ENCODE measurements around the gene OVOL1. TPM values are rescaled to one million over a fixed set of nuclear protein-coding genes. Genes with fewer than 3 reads are reported as not detected.

Gene OVOL1
- total and polyA plus RNA-seq, 4 donors, result 0.05 TPM; not detected in 3

DNA sequence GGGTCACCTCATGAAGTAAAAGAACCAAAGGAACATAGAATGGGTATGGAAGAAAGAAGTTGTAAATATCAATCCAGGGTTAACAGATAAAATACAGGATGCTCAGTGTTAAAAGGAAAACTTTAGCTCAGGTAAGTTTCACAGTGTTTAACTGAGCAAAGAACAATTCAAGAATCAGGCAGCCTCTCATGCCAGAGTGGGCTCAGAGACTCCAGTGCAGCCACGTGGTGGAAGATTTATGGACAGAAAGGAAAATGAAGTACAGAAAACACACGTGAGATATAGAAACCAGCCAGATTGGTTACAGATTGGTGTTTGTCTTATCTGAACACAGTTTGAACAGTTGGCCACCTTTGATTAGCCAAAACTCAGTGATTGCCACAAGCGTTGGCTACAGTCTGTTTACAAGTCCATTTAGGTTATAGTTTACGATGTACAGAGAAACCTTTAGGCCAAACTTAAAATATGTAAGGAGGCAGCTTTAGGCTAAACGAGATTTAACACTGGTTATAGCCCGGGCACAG lies 15.2 kb upstream of the OVOL1 start:
- TF ChIP-seq NR2F2 (IDR thresholded peaks at IDR 0.05), result no peak
- TF ChIP-seq, protein P1, sequence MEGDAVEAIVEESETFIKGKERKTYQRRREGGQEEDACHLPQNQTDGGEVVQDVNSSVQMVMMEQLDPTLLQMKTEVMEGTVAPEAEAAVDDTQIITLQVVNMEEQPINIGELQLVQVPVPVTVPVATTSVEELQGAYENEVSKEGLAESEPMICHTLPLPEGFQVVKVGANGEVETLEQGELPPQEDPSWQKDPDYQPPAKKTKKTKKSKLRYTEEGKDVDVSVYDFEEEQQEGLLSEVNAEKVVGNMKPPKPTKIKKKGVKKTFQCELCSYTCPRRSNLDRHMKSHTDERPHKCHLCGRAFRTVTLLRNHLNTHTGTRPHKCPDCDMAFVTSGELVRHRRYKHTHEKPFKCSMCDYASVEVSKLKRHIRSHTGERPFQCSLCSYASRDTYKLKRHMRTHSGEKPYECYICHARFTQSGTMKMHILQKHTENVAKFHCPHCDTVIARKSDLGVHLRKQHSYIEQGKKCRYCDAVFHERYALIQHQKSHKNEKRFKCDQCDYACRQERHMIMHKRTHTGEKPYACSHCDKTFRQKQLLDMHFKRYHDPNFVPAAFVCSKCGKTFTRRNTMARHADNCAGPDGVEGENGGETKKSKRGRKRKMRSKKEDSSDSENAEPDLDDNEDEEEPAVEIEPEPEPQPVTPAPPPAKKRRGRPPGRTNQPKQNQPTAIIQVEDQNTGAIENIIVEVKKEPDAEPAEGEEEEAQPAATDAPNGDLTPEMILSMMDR (IDR thresholded peaks at IDR 0.05; ENCODE audit: low read depth, low read length, missing input control), result no peak
- TF ChIP-seq, protein P2, sequence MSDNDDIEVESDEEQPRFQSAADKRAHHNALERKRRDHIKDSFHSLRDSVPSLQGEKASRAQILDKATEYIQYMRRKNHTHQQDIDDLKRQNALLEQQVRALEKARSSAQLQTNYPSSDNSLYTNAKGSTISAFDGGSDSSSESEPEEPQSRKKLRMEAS (IDR thresholded peaks at IDR 0.05), result no peak
- TF ChIP-seq, protein P3, sequence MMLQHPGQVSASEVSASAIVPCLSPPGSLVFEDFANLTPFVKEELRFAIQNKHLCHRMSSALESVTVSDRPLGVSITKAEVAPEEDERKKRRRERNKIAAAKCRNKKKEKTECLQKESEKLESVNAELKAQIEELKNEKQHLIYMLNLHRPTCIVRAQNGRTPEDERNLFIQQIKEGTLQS (IDR thresholded peaks at IDR 0.05), result no peak
- Histone ChIP-seq H3K27ac (ENCODE audit: low read depth in 1 of 2, low read length in 2 of 2) (no peak overlapping the region), H3K9ac (ENCODE audit: low read depth in 1 of 2, low read length in 2 of 2) (no peak overlapping the region), H3K4me1 (ENCODE audit: control insufficient read depth in 4 of 4, insufficient read depth in 4 of 4, low read length in 3 of 4) (peaks cover 0 to 5% (median 0%) of the 10 kb centered on the region in 4 donors), H3K4me3 (ENCODE audit: low read depth in 1 of 3, low read length in 3 of 3) (no peak overlapping the region), H3K27me3 (ENCODE audit: control insufficient read depth in 4 of 4, insufficient read depth in 4 of 4, low read length in 3 of 4) (no peaks in the 10 kb centered on the region), H3K9me3 (ENCODE audit: control insufficient read depth in 4 of 4, low read length in 3 of 4) (no peaks in the 10 kb centered on the region), H3K36me3 (ENCODE audit: control insufficient read depth in 4 of 4, insufficient read depth in 3 of 4, low read depth in 1 of 4, low read length in 3 of 4) (no peaks in the 10 kb centered on the region)
- WGBS, result 62% methylated on average over 6 of the region's 6 CpGs
- DNase-seq (ENCODE audit: low spot score), result no peak

DNA sequence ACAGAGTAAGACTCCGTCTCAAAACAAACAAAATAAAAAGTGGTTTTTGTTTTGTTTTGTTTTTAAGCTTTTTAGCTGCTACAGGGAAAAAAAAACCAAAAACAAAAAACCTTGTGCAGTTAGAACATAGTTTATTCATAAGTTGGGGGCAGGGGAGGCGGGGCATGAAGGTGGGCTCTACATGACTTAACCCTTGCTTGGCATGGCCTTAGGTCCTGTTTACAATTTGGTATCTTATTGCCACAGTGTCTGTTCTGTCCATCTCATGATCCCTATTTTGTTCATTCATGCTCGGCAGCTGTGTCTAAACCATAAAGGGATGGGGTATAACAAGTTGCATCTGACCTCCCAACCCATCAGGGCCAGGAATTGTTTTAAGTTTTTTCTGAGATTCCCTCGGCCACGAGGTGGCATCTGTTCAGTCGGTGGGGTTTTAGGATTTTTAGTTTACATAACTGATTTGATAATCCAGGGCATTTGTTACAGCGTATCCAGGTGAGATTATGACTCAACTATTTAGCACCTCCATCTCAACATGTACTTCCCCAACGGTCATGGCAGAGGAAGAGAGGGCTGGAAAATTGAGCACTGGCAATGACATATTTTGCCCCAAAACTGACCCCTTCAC lies 13.0 kb upstream of the OVOL1 start:
- DNase-seq (ENCODE audit: low spot score), result no peak
- Histone ChIP-seq H3K9me3 (ENCODE audit: control insufficient read depth in 4 of 4, low read length in 3 of 4) (no peaks in the 10 kb centered on the region), H3K4me1 (ENCODE audit: control insufficient read depth in 4 of 4, insufficient read depth in 4 of 4, low read length in 3 of 4) (peaks cover 0 to 13% (median 1%) of the 10 kb centered on the region in 4 donors)

DNA sequence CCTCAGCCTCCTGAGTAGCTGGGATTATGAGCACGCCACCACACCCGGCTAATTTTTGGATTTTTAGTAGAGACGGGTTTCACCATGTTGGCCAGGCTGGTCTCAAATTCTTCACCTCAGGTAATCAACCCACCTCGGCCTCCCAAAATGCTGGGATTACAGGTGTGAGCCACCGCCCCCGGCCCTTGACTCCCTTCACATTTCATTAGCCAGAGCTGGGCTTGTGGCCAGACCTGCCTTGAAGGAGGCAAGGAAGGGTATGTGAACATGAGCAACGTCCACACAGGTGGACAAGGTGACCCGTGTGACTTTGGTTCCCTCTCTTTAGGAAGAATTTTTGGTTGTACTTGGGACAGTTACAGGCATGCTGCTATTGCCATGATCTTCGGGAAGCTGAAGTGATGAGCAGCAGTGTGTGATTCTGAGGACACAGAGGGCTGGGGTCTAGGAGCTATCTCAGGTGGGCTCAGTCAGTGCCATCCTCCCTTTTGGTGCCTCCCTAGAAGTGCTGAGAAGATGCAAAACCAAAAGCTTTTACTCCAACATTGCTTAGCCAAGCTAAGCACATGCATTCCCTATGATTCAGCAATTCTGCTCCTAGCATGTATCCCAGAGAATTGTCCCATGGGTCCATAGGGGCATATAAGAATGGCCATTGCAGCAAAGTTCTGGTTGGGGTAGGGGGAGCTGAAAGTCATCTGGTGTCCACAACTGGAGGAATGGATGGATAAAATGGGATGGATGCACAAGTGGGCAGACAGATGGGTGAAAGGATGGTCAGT lies 12.1 kb upstream of the OVOL1 start:
- H3K4me3 ChIP-seq (ENCODE audit: low read depth in 1 of 3, low read length in 3 of 3), result no peak overlapping the region
- H3K4me1 ChIP-seq (ENCODE audit: control insufficient read depth in 4 of 4, insufficient read depth in 4 of 4, low read length in 3 of 4), result peaks cover 4 to 13% (median 9%) of the 10 kb centered on the region in 4 donors
- peaks cover 0 to 6% (median 0%) of the 10 kb centered on the region in 4 donors for H3K36me3 ChIP-seq (ENCODE audit: control insufficient read depth in 4 of 4, insufficient read depth in 3 of 4, low read depth in 1 of 4, low read length in 3 of 4)
- WGBS, result 92% methylated on average over 9 of the region's 9 CpGs
- no peak overlapping the region for H3K9ac ChIP-seq (ENCODE audit: low read depth in 1 of 2, low read length in 2 of 2)
- H3K9me3 ChIP-seq (ENCODE audit: control insufficient read depth in 4 of 4, low read length in 3 of 4), result no peaks in the 10 kb centered on the region
- no peaks in the 10 kb centered on the region for H3K27me3 ChIP-seq (ENCODE audit: control insufficient read depth in 4 of 4, insufficient read depth in 4 of 4, low read length in 3 of 4)
- peak overlapping the region in 1 of 2 donors; percentile 60 for H3K27ac ChIP-seq (ENCODE audit: low read depth in 1 of 2, low read length in 2 of 2)
- no peak for DNase-seq (ENCODE audit: low spot score)
- TF ChIP-seq YY1 (IDR thresholded peaks at IDR 0.05), result no peak
- no peak for TF ChIP-seq FOXA2 (IDR thresholded peaks at IDR 0.05)
- no peak for TF ChIP-seq JUND (IDR thresholded peaks at IDR 0.05)
- no peak for TF ChIP-seq RXRA (IDR thresholded peaks at IDR 0.05)
- TF ChIP-seq FOXA1 (IDR thresholded peaks at IDR 0.05), result no peak
- TF ChIP-seq HNF4A (conservative IDR thresholded peaks at IDR 0.05), result no peak
- TF ChIP-seq, protein P4, sequence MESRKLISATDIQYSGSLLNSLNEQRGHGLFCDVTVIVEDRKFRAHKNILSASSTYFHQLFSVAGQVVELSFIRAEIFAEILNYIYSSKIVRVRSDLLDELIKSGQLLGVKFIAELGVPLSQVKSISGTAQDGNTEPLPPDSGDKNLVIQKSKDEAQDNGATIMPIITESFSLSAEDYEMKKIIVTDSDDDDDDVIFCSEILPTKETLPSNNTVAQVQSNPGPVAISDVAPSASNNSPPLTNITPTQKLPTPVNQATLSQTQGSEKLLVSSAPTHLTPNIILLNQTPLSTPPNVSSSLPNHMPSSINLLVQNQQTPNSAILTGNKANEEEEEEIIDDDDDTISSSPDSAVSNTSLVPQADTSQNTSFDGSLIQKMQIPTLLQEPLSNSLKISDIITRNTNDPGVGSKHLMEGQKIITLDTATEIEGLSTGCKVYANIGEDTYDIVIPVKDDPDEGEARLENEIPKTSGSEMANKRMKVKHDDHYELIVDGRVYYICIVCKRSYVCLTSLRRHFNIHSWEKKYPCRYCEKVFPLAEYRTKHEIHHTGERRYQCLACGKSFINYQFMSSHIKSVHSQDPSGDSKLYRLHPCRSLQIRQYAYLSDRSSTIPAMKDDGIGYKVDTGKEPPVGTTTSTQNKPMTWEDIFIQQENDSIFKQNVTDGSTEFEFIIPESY (IDR thresholded peaks at IDR 0.05), result no peak
- TF ChIP-seq, protein P1 (IDR thresholded peaks at IDR 0.05; ENCODE audit: low read depth, low read length, missing input control), result no peak
- no peak for TF ChIP-seq GABPA (IDR thresholded peaks at IDR 0.05 in 1 of 2, conservative IDR thresholded peaks at IDR 0.05 in 1 of 2)
- TF ChIP-seq HNF4G (IDR thresholded peaks at IDR 0.05), result no peak
- no peak for TF ChIP-seq TAF1 (conservative IDR thresholded peaks at IDR 0.05)

More for the DNA sequence above, 13.0 kb upstream of the OVOL1 start:
- H3K36me3 ChIP-seq (ENCODE audit: control insufficient read depth in 4 of 4, insufficient read depth in 3 of 4, low read depth in 1 of 4, low read length in 3 of 4), result peaks cover 0 to 6% (median 0%) of the 10 kb centered on the region in 4 donors
- no peak overlapping the region for H3K4me3 ChIP-seq (ENCODE audit: low read depth in 1 of 3, low read length in 3 of 3)
- TF ChIP-seq NR2F2 (IDR thresholded peaks at IDR 0.05) (no peak), RAD21 (IDR thresholded peaks at IDR 0.05) (peak in 1 of 2 donors; percentile 8), JUND (IDR thresholded peaks at IDR 0.05) (no peak), TAF1 (conservative IDR thresholded peaks at IDR 0.05) (no peak)
- H3K27ac ChIP-seq (ENCODE audit: low read depth in 1 of 2, low read length in 2 of 2), result no peak overlapping the region
- H3K27me3 ChIP-seq (ENCODE audit: control insufficient read depth in 4 of 4, insufficient read depth in 4 of 4, low read length in 3 of 4), result no peaks in the 10 kb centered on the region
- WGBS, result 65% methylated on average over 8 of the region's 8 CpGs
- H3K9ac ChIP-seq (ENCODE audit: low read depth in 1 of 2, low read length in 2 of 2), result no peak overlapping the region

Data from liver (tissue), 9 donors.